ENCODE data around the gene NUDT19.
"Not testable (repeated sequence)": the region's sequence is repeated elsewhere in the genome, so short reads cannot be mapped to it uniquely, and the experiment has no call there.

DNA sequence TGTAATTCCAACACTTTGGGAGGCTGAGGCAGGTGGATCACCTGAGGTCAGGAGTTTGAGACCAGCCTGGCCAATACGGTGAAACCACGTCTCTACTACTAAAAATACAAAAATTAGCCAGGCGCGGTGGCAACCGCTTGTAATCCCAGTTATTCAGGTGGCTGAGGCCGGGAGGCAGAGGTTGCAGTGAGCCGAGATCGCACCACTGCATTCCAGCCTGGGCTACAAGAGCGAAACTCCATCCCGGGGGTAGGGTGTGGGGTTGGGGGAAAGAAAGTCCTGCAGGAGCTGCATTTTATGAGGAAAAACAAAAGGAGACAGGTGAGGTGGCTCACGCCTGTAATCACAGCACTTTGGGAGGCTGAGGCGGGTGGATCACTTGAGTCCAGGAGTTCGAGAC lies 39.3 kb upstream of the NUDT19 start:
- TF ChIP-seq CTCF (IDR thresholded peaks at IDR 0.05; ENCODE audit: extremely low read depth in 1 of 2, insufficient read depth in 1 of 2, low read depth in 1 of 2, low read length in 2 of 2); GATA2 (IDR thresholded peaks at IDR 0.05; ENCODE audit: insufficient read depth, insufficient read length, low read depth, low read length); POLR2A (IDR thresholded peaks at IDR 0.05; ENCODE audit: low read depth, low read length); EZH2 (IDR thresholded peaks at IDR 0.05; ENCODE audit: borderline replicate concordance, low read depth, low read length, severe bottlenecking); POLR2AphosphoS5 (IDR thresholded peaks at IDR 0.05; ENCODE audit: insufficient read depth, low read depth, low read length); FOS (IDR thresholded peaks at IDR 0.05; ENCODE audit: borderline replicate concordance, insufficient read depth, low read length); MYC (IDR thresholded peaks at IDR 0.05; ENCODE audit: low read depth, low read length); JUN (IDR thresholded peaks at IDR 0.05; ENCODE audit: borderline replicate concordance, insufficient read depth, insufficient read length, low read depth): not testable (repeated sequence)
- TF ChIP-seq, protein P1, sequence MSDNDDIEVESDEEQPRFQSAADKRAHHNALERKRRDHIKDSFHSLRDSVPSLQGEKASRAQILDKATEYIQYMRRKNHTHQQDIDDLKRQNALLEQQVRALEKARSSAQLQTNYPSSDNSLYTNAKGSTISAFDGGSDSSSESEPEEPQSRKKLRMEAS (IDR thresholded peaks at IDR 0.05; ENCODE audit: insufficient read depth, insufficient read length) = not testable (repeated sequence)
